A673 (cell line): ENCODE measurements around the gene SMIM15. TPM values are rescaled to one million over a fixed set of nuclear protein-coding genes. Genes with fewer than 3 reads are reported as not detected.

ENCODE experiments used
- BruUV-seq: library from RNA; stranded (reverse); fragments of 400-500 nt; replicated peaks from 2 replicates; lab custom pipeline; 2021; lab: Mats Ljungman, UMichigan
- CTCF ChIA-PET: fragments of 300-600 bp; sonication (Branson Sonifier 250); formaldehyde crosslinking; loops from one replicate; lab custom pipeline; 2022; ENCODE audit warnings: antibody characterized with exemption; lab: Charles Lee
- POLR2A ChIA-PET: fragments of 300-600 bp; sonication (Branson Sonifier 250); formaldehyde crosslinking; loops from one replicate; lab custom pipeline; 2022; ENCODE audit warnings: antibody characterized with exemption; ENCODE audit not compliant: low non-redundant PET; lab: Charles Lee
- DNase-seq: peaks from one replicate; pipeline ENCODE4 v3.0.0-alpha.2; 2015; ENCODE audit warnings: low spot score
- H3K27ac ChIP-seq: fragments of 200-600 bp; sonication (generic); 2 replicates; pipeline ENCODE4 v1.5.1; 2016; ENCODE audit warnings: mixed run types, low read depth, mild to moderate bottlenecking, mixed read lengths, antibody characterized with exemption, low read length; ENCODE audit not compliant: poor library complexity, severe bottlenecking
- H3K27me3 ChIP-seq: fragments of 200-600 bp; sonication (generic); replicated peaks from 2 replicates; pipeline ENCODE4 v1.6.1; 2017; ENCODE audit warnings: mixed run types, low read depth, mild to moderate bottlenecking, mixed read lengths, antibody characterized with exemption, low read length; ENCODE audit not compliant: insufficient read depth, poor library complexity
- H3K36me3 ChIP-seq: fragments of 200-600 bp; sonication (generic); 2 replicates; pipeline ENCODE4 v1.6.1; 2016; ENCODE audit warnings: mixed run types, mild to moderate bottlenecking, mixed read lengths, antibody characterized with exemption, low read length; ENCODE audit not compliant: insufficient read depth, poor library complexity, severe bottlenecking
- H3K4me1 ChIP-seq: fragments of 200-600 bp; sonication (generic); 2 replicates; pipeline ENCODE4 v1.6.1; 2017; ENCODE audit warnings: mixed run types, mild to moderate bottlenecking, mixed read lengths, antibody characterized with exemption, low read length; ENCODE audit not compliant: insufficient read depth, poor library complexity, severe bottlenecking
- H3K4me3 ChIP-seq: fragments of 200-600 bp; sonication (generic); 2 replicates; pipeline ENCODE4 v1.5.1; 2016; ENCODE audit warnings: low read depth, mixed run types, mild to moderate bottlenecking, mixed read lengths, low read length; ENCODE audit not compliant: poor library complexity, severe bottlenecking
- H3K9me3 ChIP-seq: fragments of 200-600 bp; sonication (generic); 2 replicates; pipeline ENCODE4 v1.6.1; 2016; ENCODE audit warnings: mixed run types, low read depth, mild to moderate bottlenecking, mixed read lengths, antibody characterized with exemption, low read length; ENCODE audit not compliant: poor library complexity, severe bottlenecking
- EZH2 ChIP-seq: fragments of 200-600 bp; sonication (generic); IDR thresholded peaks from 2 replicates; pipeline ENCODE4 v1.6.1; 2017; ENCODE audit warnings: borderline replicate concordance, low read depth, mild to moderate bottlenecking, mixed read lengths, antibody characterized with exemption, low read length; ENCODE audit not compliant: poor library complexity, severe bottlenecking
- intact Hi-C: fragments of 100-400 bp; cut with micrococcal nuclease; formaldehyde crosslinking; loops from one replicate; pipeline ENCODE4 v1.10.0; 2022; ENCODE audit not compliant: unreplicated experiment
- total RNA-seq: library from RNA; stranded (reverse); gene quantifications from 2 replicates; pipeline ENCODE4 v1.2.3, GENCODE V29; 2021
- TF ChIP-seq, protein P1 (sequence below): fragments of 300-800, 200-600 bp; sonication (generic); conservative IDR thresholded peaks from 2 replicates; pipeline ENCODE4 v1.5.1; 2017; ENCODE audit warnings: low read depth, mild to moderate bottlenecking, antibody characterized with exemption, low read length, moderate library complexity, mixed read lengths

The SMIM15 gene
- total RNA-seq, 1 experiment from 2014 or later, result 93.5 TPM

DNA sequence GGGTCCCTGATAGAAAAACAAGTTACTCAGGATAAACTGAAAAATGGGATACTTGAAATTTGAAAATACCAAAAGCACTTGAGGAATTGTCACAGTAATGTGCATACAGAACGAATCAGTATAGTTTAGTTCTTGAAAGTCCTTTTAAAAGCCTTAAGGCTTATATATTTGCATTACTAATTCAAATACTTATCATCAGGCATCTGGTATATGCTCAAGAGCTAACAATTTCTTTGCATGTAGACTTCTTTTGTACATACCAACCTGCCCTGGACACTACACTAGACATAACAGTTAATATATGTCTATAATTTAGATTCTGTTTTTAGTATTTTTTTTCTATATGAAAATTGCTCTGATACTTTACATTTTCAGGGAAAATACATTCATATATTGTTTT lies 43.2 kb downstream of the SMIM15 start:
- Histone ChIP-seq H3K36me3 (no peaks in the 10 kb centered on the region), H3K4me1 (no peaks in the 10 kb centered on the region), H3K27ac (no peak overlapping the region), H3K27me3 (no peaks in the 10 kb centered on the region), H3K4me3 (no peak overlapping the region), H3K9me3 (no peaks in the 10 kb centered on the region)
- CTCF ChIA-PET, result no interaction called here
- no TSS peak for BruUV-seq
- TF ChIP-seq, protein P1, sequence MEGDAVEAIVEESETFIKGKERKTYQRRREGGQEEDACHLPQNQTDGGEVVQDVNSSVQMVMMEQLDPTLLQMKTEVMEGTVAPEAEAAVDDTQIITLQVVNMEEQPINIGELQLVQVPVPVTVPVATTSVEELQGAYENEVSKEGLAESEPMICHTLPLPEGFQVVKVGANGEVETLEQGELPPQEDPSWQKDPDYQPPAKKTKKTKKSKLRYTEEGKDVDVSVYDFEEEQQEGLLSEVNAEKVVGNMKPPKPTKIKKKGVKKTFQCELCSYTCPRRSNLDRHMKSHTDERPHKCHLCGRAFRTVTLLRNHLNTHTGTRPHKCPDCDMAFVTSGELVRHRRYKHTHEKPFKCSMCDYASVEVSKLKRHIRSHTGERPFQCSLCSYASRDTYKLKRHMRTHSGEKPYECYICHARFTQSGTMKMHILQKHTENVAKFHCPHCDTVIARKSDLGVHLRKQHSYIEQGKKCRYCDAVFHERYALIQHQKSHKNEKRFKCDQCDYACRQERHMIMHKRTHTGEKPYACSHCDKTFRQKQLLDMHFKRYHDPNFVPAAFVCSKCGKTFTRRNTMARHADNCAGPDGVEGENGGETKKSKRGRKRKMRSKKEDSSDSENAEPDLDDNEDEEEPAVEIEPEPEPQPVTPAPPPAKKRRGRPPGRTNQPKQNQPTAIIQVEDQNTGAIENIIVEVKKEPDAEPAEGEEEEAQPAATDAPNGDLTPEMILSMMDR, result no peak
- no peak for TF ChIP-seq EZH2
- POLR2A ChIA-PET, result no interaction called here
- intact Hi-C loops, result no loop called here
- no peak for DNase-seq

DNA sequence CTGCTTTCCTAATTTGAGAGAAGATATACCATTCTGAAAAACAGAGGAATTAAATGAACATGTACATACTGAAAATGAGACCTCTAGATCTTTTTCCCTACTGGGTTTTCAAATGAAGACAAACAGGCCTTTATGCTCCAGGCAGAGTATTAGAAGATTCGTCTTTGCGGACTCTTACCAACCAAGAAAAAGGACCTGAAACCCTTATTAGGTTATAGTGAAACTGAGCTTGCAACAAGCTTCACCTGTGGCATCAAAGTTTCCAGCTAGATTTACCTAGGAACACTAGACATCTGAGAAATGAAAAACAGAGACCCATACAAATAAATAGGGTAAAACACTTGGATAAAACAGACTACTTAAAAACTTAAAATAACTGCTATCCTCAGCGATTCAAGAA lies 46.3 kb downstream of the SMIM15 start:
- no peak for DNase-seq
- intact Hi-C loops, result no loop called here
- ChIA-PET POLR2A (no interaction called here), CTCF (no interaction called here)
- no TSS peak for BruUV-seq
- no peak overlapping the region for H3K4me3 ChIP-seq
- no peaks in the 10 kb centered on the region for H3K27me3 ChIP-seq
- H3K36me3 ChIP-seq, result no peaks in the 10 kb centered on the region
- H3K4me1 ChIP-seq, result no peaks in the 10 kb centered on the region
- no peak overlapping the region for H3K27ac ChIP-seq
- H3K9me3 ChIP-seq, result peaks cover 5% of the 10 kb centered on the region
- TF ChIP-seq EZH2, result no peak
- TF ChIP-seq, protein P1, result no peak

DNA sequence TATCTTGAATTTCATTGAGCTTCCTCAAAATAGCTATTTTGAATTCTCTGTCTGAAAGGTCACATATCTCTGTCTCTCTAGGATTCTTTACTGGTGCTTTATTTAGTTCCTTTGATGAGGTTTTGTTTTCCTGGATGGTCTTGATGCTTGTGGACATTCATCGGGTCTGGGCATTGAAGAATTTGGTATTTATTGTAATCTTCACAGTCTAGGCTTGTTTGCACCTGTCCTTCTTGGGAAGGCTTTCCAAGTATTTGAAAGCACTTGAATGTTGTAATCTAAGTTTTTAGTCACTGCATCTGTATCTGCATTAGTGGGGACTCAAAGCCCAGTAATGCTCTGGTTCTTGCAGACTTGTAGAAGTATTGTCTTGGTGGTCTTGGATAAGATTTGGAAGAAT lies 47.8 kb downstream of the SMIM15 start:
- no peaks in the 10 kb centered on the region for H3K4me1 ChIP-seq
- TF ChIP-seq EZH2, result no peak
- TF ChIP-seq, protein P1, result no peak
- H3K36me3 ChIP-seq, result no peaks in the 10 kb centered on the region
- H3K9me3 ChIP-seq, result peaks cover 5% of the 10 kb centered on the region
- BruUV-seq, result no TSS peak
- POLR2A ChIA-PET, result no interaction called here
- no peak overlapping the region for H3K27ac ChIP-seq
- DNase-seq, result no peak
- CTCF ChIA-PET, result no interaction called here
- H3K4me3 ChIP-seq, result no peak overlapping the region
- H3K27me3 ChIP-seq, result no peaks in the 10 kb centered on the region
- intact Hi-C loops, result no loop called here

Other genes starting within 250 kb of the SMIM15 start
- 25.6 and 26.2 TPM in 2 replicates for gene ERCC8, start 217.4 kb downstream of the SMIM15 start, total RNA-seq
- 61.3 and 61.6 TPM in 2 replicates for gene NDUFAF2, start 217.3 kb downstream of the SMIM15 start, total RNA-seq
- gene ZSWIM6, start 169.8 kb upstream of the SMIM15 start, total RNA-seq, result 43.9 and 47.3 TPM in 2 replicates